CD14-positive monocyte (primary cell): ENCODE measurements around the gene HDGF. TPM values are rescaled to one million over a fixed set of nuclear protein-coding genes. Genes with fewer than 3 reads are reported as not detected.

Experiments
- DNase-seq, 3 donors: peaks; one replicate each; pipeline ENCODE4 v3.0.0-alpha.2; 2011 to 2022
- H2AFZ ChIP-seq: 2 replicates; pipeline ENCODE4 v1.6.0; 2012; ENCODE audit warnings: mild to moderate bottlenecking, low read depth, low read length, inconsistent platforms; ENCODE audit not compliant: insufficient read depth, poor library complexity, severe bottlenecking
- H3K27ac ChIP-seq, 2 donors: 1 replicate in 1 of 2; 2 replicates in 1 of 2; pipeline ENCODE4 v1.5.1; 2012 to 2013; ENCODE audit warnings: low read length in 2 of 2, control low read depth in 1 of 2, inconsistent platforms in 1 of 2, low read depth in 1 of 2, mild to moderate bottlenecking in 1 of 2
- H3K27me3 ChIP-seq, 2 donors: one replicate each; pipeline versions ENCODE4 v1.6.0 to v1.6.1; 2011 to 2013; ENCODE audit warnings: low read length in 2 of 2; ENCODE audit not compliant: control insufficient read depth in 2 of 2, insufficient read depth in 2 of 2
- H3K36me3 ChIP-seq, 2 donors: replicated peaks in 1 of 2; 1 replicate in 1 of 2; 2 replicates in 1 of 2; pipeline versions ENCODE4 v1.5.1 to v1.6.1; 2012 to 2013; ENCODE audit warnings: low read length in 2 of 2, control low read depth in 1 of 2, inconsistent platforms in 1 of 2, mild to moderate bottlenecking in 1 of 2; ENCODE audit not compliant: insufficient read depth in 2 of 2, control insufficient read depth in 1 of 2
- H3K4me1 ChIP-seq, 2 donors: 1 replicate in 1 of 2; 2 replicates in 1 of 2; pipeline versions ENCODE4 v1.5.1 to v1.6.1; 2012 to 2013; ENCODE audit warnings: low read length in 2 of 2, control low read depth in 1 of 2, inconsistent platforms in 1 of 2, mild to moderate bottlenecking in 1 of 2, moderate library complexity in 1 of 2; ENCODE audit not compliant: insufficient read depth in 2 of 2, control insufficient read depth in 1 of 2
- H3K4me2 ChIP-seq: replicated peaks from 2 replicates; pipeline ENCODE3; 2012; ENCODE audit warnings: low read length, moderate library complexity, mild to moderate bottlenecking; ENCODE audit not compliant: poor library complexity, severe bottlenecking; ENCODE audit errors: extremely low read depth
- H3K4me3 ChIP-seq, 3 experiments: fragments of 200-600 bp in 1 of 3; sonication (generic) in 1 of 3; replicated peaks in 1 of 3; 1 replicate in 2 of 3; 2 replicates in 1 of 3; pipeline ENCODE4 v1.5.1; 2011 to 2013; ENCODE audit warnings: low read length in 3 of 3, mild to moderate bottlenecking in 3 of 3, control low read depth in 2 of 3, low read depth in 2 of 3, inconsistent platforms in 1 of 3, moderate library complexity in 1 of 3
- H3K79me2 ChIP-seq: 2 replicates; pipeline ENCODE4 v1.6.0; 2012; ENCODE audit warnings: mild to moderate bottlenecking, control low read depth, inconsistent platforms, low read length, moderate library complexity; ENCODE audit not compliant: insufficient read depth
- H3K9ac ChIP-seq: 2 replicates; pipeline ENCODE4 v1.6.0; 2017; ENCODE audit warnings: low read length, mild to moderate bottlenecking; ENCODE audit not compliant: insufficient read depth, poor library complexity, severe bottlenecking
- H3K9me3 ChIP-seq, 2 donors: replicated peaks in 1 of 2; 1 replicate in 1 of 2; 2 replicates in 1 of 2; pipeline versions ENCODE4 v1.5.1 to v1.6.1; 2012 to 2013; ENCODE audit warnings: low read length in 2 of 2, control low read depth in 1 of 2; ENCODE audit not compliant: control insufficient read depth in 1 of 2, insufficient read depth in 1 of 2
- H4K20me1 ChIP-seq: 2 replicates; pipeline ENCODE4 v1.6.0; 2012; ENCODE audit warnings: mild to moderate bottlenecking, low read length, control low read depth, moderate library complexity; ENCODE audit not compliant: insufficient read depth
- H3K27ac Mint-ChIP-seq, 7 donors: one replicate each; pipeline ENCODE4 v1.8.0; 2020; ENCODE audit warnings: mild to moderate bottlenecking in 7 of 7, mixed read lengths in 7 of 7, moderate library complexity in 6 of 7, inconsistent platforms in 2 of 7
- H3K27me3 Mint-ChIP-seq, 3 donors: one replicate each; pipeline ENCODE4 v1.8.0; 2021 to 2022; ENCODE audit warnings: low read depth in 3 of 3, mild to moderate bottlenecking in 3 of 3, mixed read lengths in 3 of 3, moderate library complexity in 3 of 3, inconsistent platforms in 1 of 3
- H3K36me3 Mint-ChIP-seq, 2 donors: one replicate each; pipeline ENCODE4 v1.8.0; 2020; ENCODE audit warnings: mixed read lengths in 2 of 2, inconsistent platforms in 1 of 2, mild to moderate bottlenecking in 1 of 2
- H3K4me1 Mint-ChIP-seq: one replicate; pipeline ENCODE4 v1.8.0; 2020; ENCODE audit warnings: mild to moderate bottlenecking, mixed read lengths
- H3K4me3 Mint-ChIP-seq, 2 donors: one replicate each; pipeline ENCODE4 v1.8.0; 2020; ENCODE audit warnings: mild to moderate bottlenecking in 2 of 2, mixed read lengths in 2 of 2, moderate library complexity in 1 of 2
- H3K9me3 Mint-ChIP-seq, 7 donors: one replicate each; pipeline ENCODE4 v1.8.0; 2020 to 2022; ENCODE audit warnings: mixed read lengths in 7 of 7, mild to moderate bottlenecking in 6 of 7, moderate library complexity in 6 of 7, inconsistent platforms in 2 of 7
- CTCF ChIP-seq: fragments of 200-600 bp; IDR thresholded peaks from one replicate; pipeline ENCODE4 v1.8.0; 2022; ENCODE audit warnings: antibody characterized with exemption, mild to moderate bottlenecking
- WGBS: methylation state at CpG from one replicate; pipeline ENCODE4 v1.1.5; 2013; ENCODE audit warnings: missing lambda C conversion rate; ENCODE audit not compliant: insufficient coverage; 5-methylcytosine and 5-hydroxymethylcytosine counted together
- intact Hi-C, 2 donors: fragments of 100-400 bp; cut with micrococcal nuclease; formaldehyde crosslinking; loops; one replicate each; pipeline versions ENCODE4 v1.15.0 to v1.15.1; 2023
- polyA plus RNA-seq, 3 donors: library from polyadenylated mRNA; depleted of rRNA in 1 of 3; unstranded in 2 of 3; stranded (reverse) in 1 of 3; fragments of 300-500 nt in 2 of 3; fragments of >200 nt in 1 of 3; fragmentation: Illumina TruSeq in 2 of 3; gene quantifications; 1 replicate in 2 of 3; 2 replicates in 1 of 3; pipeline ENCODE4 v1.2.3, GENCODE V29; 2012 to 2021

Gene HDGF
- polyA plus RNA-seq, 3 donors = 23.9 to 92.4 (median 49.9) TPM

- no peak for DNase-seq
- Mint-ChIP-seq H3K4me1 (peaks cover 42% of the 10 kb centered on the region), H3K9me3 (peaks cover 0 to 2% (median 0%) of the 10 kb centered on the region in 7 donors), H3K27me3 (peaks cover 0 to 3% (median 2%) of the 10 kb centered on the region in 3 donors), H3K36me3 (peaks cover 34 to 48% of the 10 kb centered on the region in 2 donors), H3K27ac (peak overlapping the region in 6 of 7 donors; percentile 20 to 89 (median 70)), H3K4me3 (no peak overlapping the region)
- H3K9ac ChIP-seq = no peak overlapping the region
- 100% methylated on average over 1 of the region's 4 CpGs for WGBS
- peaks cover 54% of the 10 kb centered on the region for H3K79me2 ChIP-seq
- intact Hi-C loops = no loop called here
- H4K20me1 ChIP-seq = peaks cover 30% of the 10 kb centered on the region
- TF ChIP-seq CTCF = no peak
- no peaks in the 10 kb centered on the region for H3K27me3 ChIP-seq
- peak overlapping the region in 1 of 2 donors; percentile 21 for H3K27ac ChIP-seq
- H3K4me2 ChIP-seq = no peak overlapping the region
- H3K36me3 ChIP-seq = peaks cover 30 to 42% of the 10 kb centered on the region in 2 donors
- peaks cover 39 to 49% of the 10 kb centered on the region in 2 donors for H3K4me1 ChIP-seq
- H3K9me3 ChIP-seq = no peaks in the 10 kb centered on the region
- H2AFZ ChIP-seq = no peak overlapping the region
- no peak overlapping the region for H3K4me3 ChIP-seq
Observed at GRCh38 chr1:156742801-156743200, 8.7 kb downstream of the HDGF start.

GRCh38 chr1:156742017-156742416 is 9.5 kb downstream of the HDGF start:
- no CpG with 5 or more reads among the region's 3 CpGs for WGBS
- peaks cover 36% of the 10 kb centered on the region for H3K4me1 Mint-ChIP-seq
- peak overlapping the region; percentile 85 for H2AFZ ChIP-seq
- intact Hi-C loops = no loop called here
- peaks cover 32 to 42% of the 10 kb centered on the region in 2 donors for H3K4me1 ChIP-seq
- no peak for DNase-seq
- peaks cover 36 to 49% of the 10 kb centered on the region in 2 donors for H3K36me3 ChIP-seq
- H3K9me3 Mint-ChIP-seq = peaks cover 0 to 2% (median 0%) of the 10 kb centered on the region in 7 donors
- H3K27ac ChIP-seq = peak overlapping the region in 1 of 2 donors; percentile 83
- no peak overlapping the region for H3K4me3 Mint-ChIP-seq
- H3K9ac ChIP-seq = no peak overlapping the region
- peaks cover 41 to 56% of the 10 kb centered on the region in 2 donors for H3K36me3 Mint-ChIP-seq
- TF ChIP-seq CTCF = no peak
- H3K4me2 ChIP-seq = peak overlapping the region; percentile 89
- peak overlapping the region; percentile 79 to 97 (median 96) for H3K27ac Mint-ChIP-seq
- peaks cover 46% of the 10 kb centered on the region for H3K79me2 ChIP-seq
- H3K27me3 ChIP-seq = no peaks in the 10 kb centered on the region
- H3K27me3 Mint-ChIP-seq = peaks cover 0 to 2% (median 1%) of the 10 kb centered on the region in 3 donors
- H3K4me3 ChIP-seq = no peak overlapping the region
- H4K20me1 ChIP-seq = peaks cover 23% of the 10 kb centered on the region
- no peaks in the 10 kb centered on the region for H3K9me3 ChIP-seq
